Measurements from ENCODE around the gene MAP2K5. TPM values are rescaled to one million over a fixed set of nuclear protein-coding genes. Genes with fewer than 3 reads are reported as not detected.

Gene MAP2K5
- total RNA-seq, 1 donor from 2014 or later, result 29.8 TPM

GRCh38 chr15:67722030-67722817, 179.7 kb downstream of the MAP2K5 start:
- H3K4me3 Mint-ChIP-seq, result no peak overlapping the region
- no peaks in the 10 kb centered on the region for H3K9me3 Mint-ChIP-seq
- H3K27ac Mint-ChIP-seq, result no peak overlapping the region
- H3K36me3 Mint-ChIP-seq, result peaks cover 8% of the 10 kb centered on the region
- TF ChIP-seq, protein P1, sequence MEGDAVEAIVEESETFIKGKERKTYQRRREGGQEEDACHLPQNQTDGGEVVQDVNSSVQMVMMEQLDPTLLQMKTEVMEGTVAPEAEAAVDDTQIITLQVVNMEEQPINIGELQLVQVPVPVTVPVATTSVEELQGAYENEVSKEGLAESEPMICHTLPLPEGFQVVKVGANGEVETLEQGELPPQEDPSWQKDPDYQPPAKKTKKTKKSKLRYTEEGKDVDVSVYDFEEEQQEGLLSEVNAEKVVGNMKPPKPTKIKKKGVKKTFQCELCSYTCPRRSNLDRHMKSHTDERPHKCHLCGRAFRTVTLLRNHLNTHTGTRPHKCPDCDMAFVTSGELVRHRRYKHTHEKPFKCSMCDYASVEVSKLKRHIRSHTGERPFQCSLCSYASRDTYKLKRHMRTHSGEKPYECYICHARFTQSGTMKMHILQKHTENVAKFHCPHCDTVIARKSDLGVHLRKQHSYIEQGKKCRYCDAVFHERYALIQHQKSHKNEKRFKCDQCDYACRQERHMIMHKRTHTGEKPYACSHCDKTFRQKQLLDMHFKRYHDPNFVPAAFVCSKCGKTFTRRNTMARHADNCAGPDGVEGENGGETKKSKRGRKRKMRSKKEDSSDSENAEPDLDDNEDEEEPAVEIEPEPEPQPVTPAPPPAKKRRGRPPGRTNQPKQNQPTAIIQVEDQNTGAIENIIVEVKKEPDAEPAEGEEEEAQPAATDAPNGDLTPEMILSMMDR (IDR thresholded peaks at IDR 0.05; ENCODE audit: unreplicated experiment), result no peak
- no peaks in the 10 kb centered on the region for H3K27me3 Mint-ChIP-seq (ENCODE audit: low read depth)
- H3K4me1 Mint-ChIP-seq, result peaks cover 30% of the 10 kb centered on the region
- no peak for DNase-seq (ENCODE audit: low spot score in 2 of 2, unreplicated experiment in 2 of 2)

DNA sequence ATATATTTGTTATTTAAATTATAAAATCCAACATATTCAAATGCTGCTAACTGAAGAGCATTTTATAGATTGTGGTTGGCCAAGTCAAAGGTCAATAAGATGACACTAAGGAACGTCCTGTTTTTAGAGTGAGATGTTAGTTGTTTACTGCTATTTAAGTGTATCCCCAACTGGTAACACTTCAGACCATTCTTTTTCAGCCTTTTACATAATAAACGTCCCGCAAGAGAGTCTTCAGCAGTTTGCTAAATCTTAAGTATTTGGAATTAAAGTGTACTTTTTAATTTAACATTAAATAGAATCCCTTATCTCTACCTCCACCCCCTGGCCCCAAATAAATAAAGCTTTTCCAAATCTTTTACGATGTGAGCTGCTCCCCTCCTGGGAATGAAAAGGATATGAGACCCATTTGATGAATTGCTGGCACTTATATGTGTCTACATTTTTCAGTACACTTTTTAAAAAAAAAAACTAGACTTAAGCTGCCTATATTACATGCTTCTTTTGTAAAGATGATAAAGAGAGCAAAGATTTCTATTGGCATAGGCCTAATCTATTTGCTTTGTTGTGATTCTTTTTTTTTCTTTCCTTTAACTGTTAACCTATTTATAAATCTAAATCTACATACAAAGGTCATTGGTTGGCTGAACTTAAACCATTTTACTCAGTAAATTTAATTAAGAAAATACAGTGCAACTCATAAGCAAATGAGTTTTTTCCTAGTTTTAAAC, 181.0 kb downstream of the MAP2K5 start:
- TF ChIP-seq, protein P1 (IDR thresholded peaks at IDR 0.05; ENCODE audit: unreplicated experiment), result no peak
- peaks cover 8% of the 10 kb centered on the region for H3K36me3 Mint-ChIP-seq
- H3K4me1 Mint-ChIP-seq, result peaks cover 30% of the 10 kb centered on the region
- no peak overlapping the region for H3K27ac Mint-ChIP-seq
- DNase-seq (ENCODE audit: low spot score in 2 of 2, unreplicated experiment in 2 of 2), result no peak
- no peak overlapping the region for H3K4me3 Mint-ChIP-seq
- no peaks in the 10 kb centered on the region for H3K27me3 Mint-ChIP-seq (ENCODE audit: low read depth)
- H3K9me3 Mint-ChIP-seq, result no peaks in the 10 kb centered on the region

DNA sequence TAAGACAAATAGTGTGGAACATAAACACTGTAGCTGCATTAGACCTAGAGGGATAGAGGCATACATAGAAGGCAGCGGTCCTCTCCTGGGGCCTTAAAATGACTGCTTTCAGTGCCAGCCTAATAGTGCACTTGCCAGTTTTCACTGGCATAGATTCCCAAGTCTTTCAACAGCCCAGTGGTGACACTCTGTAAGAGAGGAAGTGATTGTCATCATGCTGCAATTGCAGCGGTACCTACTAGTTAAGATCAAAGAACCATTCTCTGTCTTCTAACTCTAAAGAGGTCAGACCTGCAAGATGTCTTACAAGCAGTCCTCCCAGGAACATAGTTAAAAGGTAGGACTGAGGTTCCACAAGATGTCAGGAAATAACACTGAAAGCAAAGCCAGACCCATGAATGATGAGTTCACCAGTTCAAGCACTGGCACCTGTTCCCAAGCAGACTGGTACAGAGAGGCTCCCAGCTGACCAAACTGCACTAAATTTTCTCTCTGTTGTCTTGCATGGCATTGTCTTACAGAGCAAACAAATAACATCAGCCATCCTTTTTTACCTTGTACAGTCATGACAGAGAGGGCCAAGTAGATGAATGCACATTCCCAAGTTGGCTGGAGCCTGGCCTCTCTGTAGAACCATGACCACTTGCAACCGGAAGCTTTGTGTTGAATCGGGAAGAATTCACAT, 182.3 kb downstream of the MAP2K5 start:
- Mint-ChIP-seq H3K27ac (no peak overlapping the region), H3K9me3 (no peaks in the 10 kb centered on the region), H3K36me3 (peaks cover 6% of the 10 kb centered on the region), H3K4me1 (peaks cover 26% of the 10 kb centered on the region), H3K4me3 (no peak overlapping the region), H3K27me3 (ENCODE audit: low read depth) (no peaks in the 10 kb centered on the region)
- TF ChIP-seq, protein P1 (IDR thresholded peaks at IDR 0.05; ENCODE audit: unreplicated experiment), result no peak
- DNase-seq (ENCODE audit: low spot score in 2 of 2, unreplicated experiment in 2 of 2), result no peak

GRCh38 chr15:67730135-67730534, 187.6 kb downstream of the MAP2K5 start:
- H3K36me3 Mint-ChIP-seq, result peaks cover 3% of the 10 kb centered on the region
- TF ChIP-seq, protein P1 (IDR thresholded peaks at IDR 0.05; ENCODE audit: unreplicated experiment), result no peak
- DNase-seq (ENCODE audit: low spot score in 2 of 2, unreplicated experiment in 2 of 2), result no peak
- no peak overlapping the region for H3K27ac Mint-ChIP-seq
- H3K27me3 Mint-ChIP-seq (ENCODE audit: low read depth), result peaks cover 5% of the 10 kb centered on the region
- peaks cover 37% of the 10 kb centered on the region for H3K4me1 Mint-ChIP-seq
- no peaks in the 10 kb centered on the region for H3K9me3 Mint-ChIP-seq
- no peak overlapping the region for H3K4me3 Mint-ChIP-seq

GRCh38 chr15:67731112-67731721, 188.7 kb downstream of the MAP2K5 start:
- TF ChIP-seq, protein P1 (IDR thresholded peaks at IDR 0.05; ENCODE audit: unreplicated experiment), result no peak
- Mint-ChIP-seq H3K4me3 (no peak overlapping the region), H3K9me3 (no peaks in the 10 kb centered on the region), H3K4me1 (peaks cover 37% of the 10 kb centered on the region), H3K36me3 (no peaks in the 10 kb centered on the region), H3K27me3 (ENCODE audit: low read depth) (peaks cover 5% of the 10 kb centered on the region), H3K27ac (no peak overlapping the region)
- no peak for DNase-seq (ENCODE audit: low spot score in 2 of 2, unreplicated experiment in 2 of 2)
